ENCODE measurements around the gene CD200. TPM values are rescaled to one million over a fixed set of nuclear protein-coding genes. Genes with fewer than 3 reads are reported as not detected.

Gene CD200
- total RNA-seq, 6 experiments from 2014 or later: 0.25 to 0.40 TPM; not detected in 4

DNA sequence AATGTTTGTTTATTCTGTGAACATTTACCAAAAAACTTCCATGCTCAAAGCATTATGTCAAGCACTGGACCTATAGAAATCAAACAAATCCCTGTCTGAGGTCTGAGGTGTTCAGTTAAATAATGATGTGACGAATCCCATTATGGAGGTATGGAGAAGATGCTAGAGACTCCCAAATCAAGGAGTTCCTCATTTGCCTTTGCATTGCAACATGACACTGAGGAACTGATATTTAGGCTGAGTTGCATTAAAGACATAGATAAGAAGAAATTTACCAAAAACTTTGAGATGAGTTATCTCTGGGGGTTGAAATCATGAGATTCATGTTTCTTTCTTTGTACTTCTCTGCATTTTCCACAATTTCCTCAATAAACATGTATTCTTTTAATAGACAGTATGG is 16.0 kb downstream of the CD200 start:
- no peak for DNase-seq
- H3K9me3 ChIP-seq: no peaks in the 10 kb centered on the region
- no peaks in the 10 kb centered on the region for H3K4me1 ChIP-seq
- no peak for ATAC-seq
- WGBS (ENCODE audit: insufficient coverage, low coverage, low lambda C conversion rate, missing lambda C conversion rate): 43% methylated on average over 1 of the region's 1 CpG
- no peak overlapping the region for H3K4me3 ChIP-seq
- H3K27me3 ChIP-seq: no peaks in the 10 kb centered on the region
- no peak for TF ChIP-seq POLR2A (IDR thresholded peaks at IDR 0.05)
- TF ChIP-seq, protein P1, sequence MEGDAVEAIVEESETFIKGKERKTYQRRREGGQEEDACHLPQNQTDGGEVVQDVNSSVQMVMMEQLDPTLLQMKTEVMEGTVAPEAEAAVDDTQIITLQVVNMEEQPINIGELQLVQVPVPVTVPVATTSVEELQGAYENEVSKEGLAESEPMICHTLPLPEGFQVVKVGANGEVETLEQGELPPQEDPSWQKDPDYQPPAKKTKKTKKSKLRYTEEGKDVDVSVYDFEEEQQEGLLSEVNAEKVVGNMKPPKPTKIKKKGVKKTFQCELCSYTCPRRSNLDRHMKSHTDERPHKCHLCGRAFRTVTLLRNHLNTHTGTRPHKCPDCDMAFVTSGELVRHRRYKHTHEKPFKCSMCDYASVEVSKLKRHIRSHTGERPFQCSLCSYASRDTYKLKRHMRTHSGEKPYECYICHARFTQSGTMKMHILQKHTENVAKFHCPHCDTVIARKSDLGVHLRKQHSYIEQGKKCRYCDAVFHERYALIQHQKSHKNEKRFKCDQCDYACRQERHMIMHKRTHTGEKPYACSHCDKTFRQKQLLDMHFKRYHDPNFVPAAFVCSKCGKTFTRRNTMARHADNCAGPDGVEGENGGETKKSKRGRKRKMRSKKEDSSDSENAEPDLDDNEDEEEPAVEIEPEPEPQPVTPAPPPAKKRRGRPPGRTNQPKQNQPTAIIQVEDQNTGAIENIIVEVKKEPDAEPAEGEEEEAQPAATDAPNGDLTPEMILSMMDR (IDR thresholded peaks at IDR 0.05): no peak
- no peak overlapping the region for H3K27ac ChIP-seq
- intact Hi-C loops (cut with DNase I): no loop called here
- no peaks in the 10 kb centered on the region for H3K36me3 ChIP-seq

DNA sequence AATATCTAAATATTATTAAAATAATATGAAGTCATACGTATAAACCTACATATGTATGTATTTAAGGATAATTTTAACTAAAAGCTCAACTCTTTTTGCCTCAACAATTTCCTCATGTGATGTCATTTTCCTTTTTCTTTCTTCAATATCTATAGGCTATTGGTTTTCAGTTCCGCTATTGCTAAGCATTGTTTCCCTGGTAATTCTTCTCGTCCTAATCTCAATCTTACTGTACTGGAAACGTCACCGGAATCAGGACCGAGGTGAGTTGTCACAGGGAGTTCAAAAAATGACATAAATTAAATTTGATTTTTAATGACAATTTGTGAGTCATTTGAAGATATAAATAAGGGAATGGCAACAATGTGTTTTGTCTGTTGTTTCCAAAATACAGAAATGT is 16.6 kb downstream of the CD200 start:
- TF ChIP-seq, protein P1 (IDR thresholded peaks at IDR 0.05): no peak
- no peak for TF ChIP-seq POLR2A (IDR thresholded peaks at IDR 0.05)
- Histone ChIP-seq H3K9me3 (no peaks in the 10 kb centered on the region), H3K27me3 (no peaks in the 10 kb centered on the region), H3K36me3 (no peaks in the 10 kb centered on the region), H3K4me1 (no peaks in the 10 kb centered on the region), H3K4me3 (no peak overlapping the region), H3K27ac (no peak overlapping the region)
- no peak for DNase-seq
- 44% methylated on average over 6 of the region's 6 CpGs for WGBS (ENCODE audit: insufficient coverage, low coverage, low lambda C conversion rate, missing lambda C conversion rate)
- intact Hi-C loops (cut with DNase I): no loop called here
- ATAC-seq: no peak

DNA sequence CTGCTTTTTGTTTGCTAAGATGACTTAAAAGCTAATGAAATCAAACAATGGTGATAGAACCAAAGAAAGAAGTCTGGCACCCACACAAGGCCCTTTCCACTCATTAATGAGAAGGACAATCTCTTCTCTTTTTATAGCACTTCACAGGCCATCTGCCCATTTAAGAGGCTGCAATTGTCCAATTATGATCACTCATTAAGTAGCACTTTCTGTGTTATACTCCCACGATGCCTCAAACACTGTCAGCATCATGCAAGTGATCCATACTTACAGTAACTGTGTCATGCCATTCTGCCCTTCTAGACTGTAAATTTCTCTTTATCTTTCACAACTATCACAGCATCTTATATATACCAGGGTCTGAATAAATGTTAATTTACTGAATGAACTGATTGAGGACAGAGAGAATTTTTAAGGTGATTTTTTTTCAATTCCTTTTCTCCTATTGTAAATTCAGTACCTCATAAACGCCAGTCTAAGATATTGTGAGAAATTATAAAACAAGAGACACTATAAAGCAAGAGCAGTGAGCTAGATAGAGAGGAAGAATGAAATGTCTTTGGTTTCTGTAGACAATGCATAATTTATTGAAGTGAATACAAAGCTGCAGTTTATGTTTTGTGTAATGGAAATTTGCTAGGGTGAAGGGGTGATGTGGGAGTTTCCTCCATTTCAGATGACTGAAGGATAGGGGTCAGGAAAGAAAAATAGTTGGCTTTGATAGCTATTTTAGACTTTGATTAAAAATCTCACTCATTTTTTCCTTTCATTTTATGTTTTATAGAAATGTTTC is 17.3 kb downstream of the CD200 start:
- WGBS (ENCODE audit: insufficient coverage, low coverage, low lambda C conversion rate, missing lambda C conversion rate): 33% methylated on average over 2 of the region's 2 CpGs
- DNase-seq (no peak), ATAC-seq (no peak)
- no peaks in the 10 kb centered on the region for H3K9me3 ChIP-seq
- no peaks in the 10 kb centered on the region for H3K4me1 ChIP-seq
- no peak for TF ChIP-seq POLR2A (IDR thresholded peaks at IDR 0.05)
- TF ChIP-seq, protein P1 (IDR thresholded peaks at IDR 0.05): no peak
- H3K27me3 ChIP-seq: no peaks in the 10 kb centered on the region
- intact Hi-C loops (cut with DNase I): no loop called here
- no peak overlapping the region for H3K4me3 ChIP-seq
- no peak overlapping the region for H3K27ac ChIP-seq
- H3K36me3 ChIP-seq: no peaks in the 10 kb centered on the region

DNA sequence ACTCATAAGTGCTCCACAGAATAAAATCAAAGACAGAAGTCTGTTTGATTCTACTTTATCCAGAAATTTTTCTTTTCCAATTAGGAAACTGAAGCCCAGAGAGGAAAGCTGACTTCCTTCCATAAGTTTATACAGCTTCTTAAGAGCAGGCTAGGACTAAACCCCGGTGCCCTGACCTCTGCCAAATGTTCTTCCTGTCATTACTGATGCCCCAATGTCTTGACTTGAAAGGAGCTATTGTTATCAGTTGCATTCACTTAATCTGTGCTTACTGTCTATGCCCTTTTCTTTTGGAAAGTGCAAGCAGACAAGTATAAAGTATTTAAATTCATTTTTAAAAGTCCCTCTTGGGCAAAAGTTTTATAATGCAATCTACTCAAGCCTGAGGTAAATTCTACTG is 18.1 kb downstream of the CD200 start:
- Histone ChIP-seq H3K4me1 (no peaks in the 10 kb centered on the region), H3K27ac (no peak overlapping the region), H3K36me3 (no peaks in the 10 kb centered on the region), H3K27me3 (no peaks in the 10 kb centered on the region), H3K9me3 (no peaks in the 10 kb centered on the region), H3K4me3 (no peak overlapping the region)
- no peak for TF ChIP-seq POLR2A (IDR thresholded peaks at IDR 0.05)
- TF ChIP-seq, protein P1 (IDR thresholded peaks at IDR 0.05): no peak
- ATAC-seq: no peak
- no peak for DNase-seq
- intact Hi-C loops (cut with DNase I): no loop called here
- WGBS (ENCODE audit: insufficient coverage, low coverage, low lambda C conversion rate, missing lambda C conversion rate): 0% methylated on average over 1 of the region's 1 CpG

All from right lobe of liver (tissue), 6 donors.